SK-N-DZ (cell line): Measurements from ENCODE around the gene MRAS.

Source experiments
- DNase-seq: peaks from one replicate; pipeline ENCODE4 v3.0.0-alpha.2; 2015; ENCODE audit warnings: low spot score

The MRAS gene

DNA sequence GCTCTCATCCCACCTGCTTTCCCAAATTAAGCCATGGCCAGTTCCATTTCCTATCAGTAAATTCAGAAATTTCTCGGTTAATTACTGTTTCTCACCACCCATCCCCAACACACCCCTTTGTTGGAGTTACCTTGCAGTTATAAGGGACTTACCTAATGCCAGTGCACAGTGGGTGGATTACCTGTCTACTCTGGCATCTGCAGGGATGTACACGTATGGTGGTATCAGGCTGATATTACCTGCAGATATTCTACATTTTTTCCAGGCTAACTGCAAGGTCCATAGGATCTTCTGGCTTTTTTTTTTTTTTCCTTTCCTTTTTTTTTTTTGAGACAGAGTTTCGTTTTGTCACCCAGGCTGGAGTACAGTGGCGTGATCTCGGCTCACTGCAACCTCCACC lies 7.9 kb upstream of the MRAS start:
- DNase-seq, result no peak

GRCh38 chr3:138344754-138345153 lies 3.6 kb upstream of the MRAS start:
- no peak for DNase-seq

DNA sequence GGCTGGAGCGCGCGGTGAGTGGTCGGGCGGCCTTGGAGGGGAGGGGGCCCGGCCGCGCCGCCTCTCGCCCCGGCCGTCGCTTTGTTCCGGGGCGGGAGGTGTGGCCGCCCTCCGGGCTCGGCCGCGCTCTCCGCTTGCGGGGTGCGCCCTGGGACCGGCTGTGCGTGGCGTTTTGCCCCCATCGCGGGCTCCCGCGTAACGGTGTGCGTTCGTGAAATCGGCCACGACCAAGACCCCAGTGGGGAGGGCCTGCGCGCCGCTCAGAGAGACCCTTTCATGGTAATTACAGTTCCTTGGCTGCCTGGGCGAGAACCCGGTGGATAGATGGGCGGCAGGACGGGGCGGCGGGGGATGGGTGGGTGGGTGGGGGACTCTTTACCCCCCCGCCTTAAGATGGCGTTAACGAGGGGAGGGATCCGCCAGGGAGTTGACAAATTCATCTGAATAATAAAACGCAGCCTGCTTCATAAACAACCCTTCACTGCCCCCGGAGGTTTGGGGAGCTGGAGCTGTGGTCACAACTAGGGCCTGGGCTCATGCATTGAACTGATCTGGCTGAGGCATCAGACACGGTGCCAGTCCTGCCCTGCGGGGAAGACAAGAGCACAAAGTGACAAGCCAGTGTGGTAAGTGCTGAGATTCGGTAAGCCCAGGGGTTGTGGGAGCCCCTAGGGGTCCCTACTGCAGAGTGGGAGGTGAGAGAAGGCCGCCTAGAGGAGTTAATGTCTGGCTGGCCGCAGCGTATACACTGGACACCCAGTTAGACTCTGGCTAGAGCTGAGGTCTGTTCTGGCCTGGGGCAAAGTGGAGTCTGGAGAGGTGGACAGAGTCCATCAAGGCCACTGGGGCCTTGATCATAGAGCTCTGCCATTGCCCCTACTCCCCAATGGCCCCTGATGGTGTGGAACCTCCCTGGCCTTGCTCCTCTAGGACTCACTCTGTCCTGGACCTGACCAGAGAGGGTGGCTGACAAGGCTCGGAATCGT lies 668 bp downstream of the MRAS start:
- DNase-seq, result peak; percentile 38

GRCh38 chr3:138349926-138350665 lies 1.7 kb downstream of the MRAS start:
- DNase-seq, result no peak

DNA sequence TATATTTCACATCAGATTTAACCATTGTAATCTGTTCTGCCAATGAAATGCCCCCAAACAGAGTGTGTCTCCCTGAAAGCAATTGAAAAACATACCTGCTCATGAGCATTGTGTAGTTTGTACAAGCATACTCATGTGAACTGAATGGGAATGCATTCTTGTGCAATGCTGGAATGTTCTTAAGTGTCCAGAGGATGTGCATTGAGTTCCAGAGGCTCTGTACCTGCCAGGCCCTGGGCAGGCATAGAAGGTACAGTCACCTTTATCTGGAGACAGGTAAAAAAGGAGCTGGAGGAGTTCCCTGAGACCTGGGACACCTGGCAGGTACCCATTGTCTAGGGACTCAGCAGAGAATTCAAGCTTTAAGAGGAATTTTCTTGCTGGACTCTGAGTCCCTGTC lies 2.8 kb downstream of the MRAS start:
- DNase-seq, result no peak

DNA sequence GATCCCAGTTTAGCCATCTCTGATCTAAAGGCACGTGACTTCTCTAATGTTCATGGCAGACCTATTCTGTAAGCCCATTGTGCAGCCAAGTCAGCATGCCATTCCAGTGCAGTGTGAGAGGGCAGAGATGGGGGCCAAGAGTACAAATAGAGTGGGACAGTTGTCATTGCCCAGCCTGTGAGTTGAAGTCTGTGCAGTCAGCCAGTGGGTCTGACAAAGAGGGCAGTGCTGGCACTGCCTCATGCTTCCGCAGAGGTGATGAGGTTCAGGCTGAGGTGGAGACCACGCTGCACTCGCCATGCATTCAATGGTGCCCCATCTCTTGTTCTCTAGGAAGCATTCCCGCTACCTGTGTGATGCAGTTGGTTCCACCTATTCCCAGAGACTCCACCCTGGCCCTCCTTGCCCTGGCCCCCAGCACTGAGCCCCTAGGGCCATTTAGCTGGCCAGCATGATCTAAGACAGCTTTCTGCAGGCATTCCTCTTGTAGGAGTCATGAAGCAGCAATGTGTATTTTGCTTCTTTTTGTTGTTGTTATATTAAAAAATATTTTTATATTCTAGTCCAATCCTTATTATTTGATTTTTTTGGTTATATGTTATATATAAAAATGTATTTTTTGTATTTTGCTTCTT lies 3.7 kb downstream of the MRAS start:
- no peak for DNase-seq

- no peak for DNase-seq
Measured at GRCh38 chr3:138354376-138354775, 6.0 kb downstream of the MRAS start.

DNA sequence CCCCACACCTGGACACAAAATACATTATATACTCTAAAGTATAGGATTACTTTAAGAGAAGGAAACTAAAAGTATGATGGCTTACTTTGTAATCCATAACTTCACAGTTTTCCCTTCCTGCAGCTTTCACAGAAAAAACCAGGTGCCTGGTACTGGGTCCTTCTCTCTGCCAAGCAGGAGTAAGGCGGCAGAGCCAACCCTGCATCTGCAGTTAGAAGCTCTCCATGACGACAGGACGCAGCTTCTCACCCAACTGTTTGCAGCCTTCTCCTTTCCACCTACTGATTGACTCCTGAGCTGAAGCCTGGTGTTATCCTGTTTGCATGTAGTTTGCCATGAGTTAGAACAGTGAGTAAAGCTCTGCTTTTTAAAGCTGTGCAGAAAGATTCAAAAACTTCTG lies 6.7 kb downstream of the MRAS start:
- no peak for DNase-seq

DNA sequence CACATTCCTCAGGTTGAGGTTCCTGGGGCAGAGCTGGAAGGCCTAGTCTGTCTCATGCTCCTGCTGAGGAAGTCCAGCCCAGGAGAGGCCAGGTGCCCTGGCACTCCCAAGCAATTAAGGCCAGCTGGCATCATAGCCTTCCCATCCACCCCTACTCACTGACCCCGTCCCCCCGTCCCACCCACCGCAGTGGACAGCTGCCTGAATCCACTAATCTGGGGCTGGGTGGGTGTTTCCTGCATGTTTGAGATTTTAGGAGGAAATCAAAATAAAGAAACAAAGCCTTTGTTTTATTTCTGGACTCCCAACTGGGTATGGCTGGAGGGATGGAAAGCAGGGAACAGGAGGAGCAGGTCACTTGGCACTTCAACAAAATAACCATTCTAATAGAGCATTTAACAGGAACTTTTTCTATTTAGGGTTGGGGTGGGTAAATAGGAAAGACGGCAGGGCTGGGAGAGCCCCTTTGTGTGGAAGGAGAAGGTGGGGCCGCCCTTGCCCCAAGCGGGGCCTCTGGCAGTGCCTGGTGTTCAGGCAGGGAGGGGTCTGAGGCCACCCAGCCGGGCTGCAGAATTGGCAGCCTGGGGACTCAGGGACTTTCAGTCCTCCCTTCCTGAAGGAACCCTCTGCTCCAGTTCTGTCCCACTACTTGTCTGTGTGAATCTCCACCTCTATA lies 8.5 kb downstream of the MRAS start:
- no peak for DNase-seq

GRCh38 chr3:138359148-138359918 lies 11.0 kb downstream of the MRAS start:
- no peak for DNase-seq

DNA sequence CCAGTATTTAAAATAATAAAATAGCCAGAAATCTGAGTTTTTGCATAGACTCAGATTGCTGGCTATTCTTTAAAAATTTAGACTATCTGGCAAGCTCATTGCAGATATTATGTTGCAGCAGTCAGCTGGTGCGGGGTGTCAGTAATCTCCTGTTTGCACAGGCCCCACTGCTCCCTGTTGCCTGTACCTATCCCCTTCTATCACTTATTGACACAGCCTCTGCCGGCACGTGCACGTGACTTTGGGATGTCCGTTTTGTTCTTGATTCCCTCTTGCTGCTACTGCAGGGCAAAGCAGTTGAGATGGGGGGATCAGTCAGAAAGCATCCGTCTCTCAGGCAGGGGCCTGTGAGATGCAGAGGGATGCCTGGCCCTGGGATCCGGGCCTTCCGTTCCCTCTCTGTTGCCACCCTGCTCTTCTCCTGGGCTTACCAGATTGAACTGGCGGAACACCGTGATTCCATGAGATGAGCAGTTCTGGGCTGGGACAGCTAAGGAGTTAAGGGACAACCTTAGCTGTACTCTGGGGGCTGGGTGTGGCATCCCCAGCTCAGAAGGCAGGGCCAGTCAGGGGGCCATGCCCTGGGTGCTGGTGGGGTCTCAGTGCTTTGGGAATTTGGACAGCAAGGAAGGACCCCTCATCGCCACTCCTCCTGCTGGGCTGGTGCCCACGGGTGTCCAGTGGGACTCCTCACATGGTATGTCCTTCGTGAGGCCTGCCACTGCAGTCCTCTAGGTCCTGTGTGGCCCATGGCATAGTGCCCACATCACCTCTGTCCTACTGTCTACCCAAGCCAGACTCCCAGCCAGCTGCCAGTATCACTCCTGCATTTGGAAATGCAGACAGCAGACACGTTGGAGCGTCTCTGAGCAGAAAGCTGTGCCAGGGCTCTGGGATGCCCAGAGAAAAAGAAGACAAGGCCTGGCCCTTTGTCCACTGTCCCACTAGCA lies 11.8 kb downstream of the MRAS start:
- no peak for DNase-seq

- DNase-seq, result no peak
Measured at GRCh38 chr3:138360869-138361525, 12.6 kb downstream of the MRAS start.

DNA sequence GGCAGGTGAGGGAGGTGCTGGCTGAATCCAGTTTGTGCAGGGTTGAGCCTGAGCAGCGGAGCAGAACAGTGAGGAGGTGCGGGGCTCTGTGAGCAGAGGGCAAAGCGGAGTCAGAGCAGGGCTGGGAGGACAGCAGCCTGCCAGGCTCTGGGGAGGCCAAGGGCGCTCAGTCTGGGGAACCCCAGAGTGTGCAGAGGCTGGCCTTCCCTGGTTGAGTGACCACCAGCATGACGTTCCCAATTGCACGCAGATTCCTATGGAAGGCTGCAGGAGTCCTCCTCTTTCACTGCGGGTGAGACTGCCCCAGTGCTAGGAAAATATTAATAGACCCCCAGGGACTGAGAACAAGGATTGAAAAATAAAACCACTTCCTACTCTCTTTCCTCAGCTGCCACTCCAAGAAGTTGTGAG lies 13.2 kb downstream of the MRAS start:
- no peak for DNase-seq

GRCh38 chr3:138362538-138362937 lies 14.2 kb downstream of the MRAS start:
- DNase-seq, result no peak

GRCh38 chr3:138363322-138363721 lies 14.9 kb downstream of the MRAS start:
- DNase-seq, result no peak

DNA sequence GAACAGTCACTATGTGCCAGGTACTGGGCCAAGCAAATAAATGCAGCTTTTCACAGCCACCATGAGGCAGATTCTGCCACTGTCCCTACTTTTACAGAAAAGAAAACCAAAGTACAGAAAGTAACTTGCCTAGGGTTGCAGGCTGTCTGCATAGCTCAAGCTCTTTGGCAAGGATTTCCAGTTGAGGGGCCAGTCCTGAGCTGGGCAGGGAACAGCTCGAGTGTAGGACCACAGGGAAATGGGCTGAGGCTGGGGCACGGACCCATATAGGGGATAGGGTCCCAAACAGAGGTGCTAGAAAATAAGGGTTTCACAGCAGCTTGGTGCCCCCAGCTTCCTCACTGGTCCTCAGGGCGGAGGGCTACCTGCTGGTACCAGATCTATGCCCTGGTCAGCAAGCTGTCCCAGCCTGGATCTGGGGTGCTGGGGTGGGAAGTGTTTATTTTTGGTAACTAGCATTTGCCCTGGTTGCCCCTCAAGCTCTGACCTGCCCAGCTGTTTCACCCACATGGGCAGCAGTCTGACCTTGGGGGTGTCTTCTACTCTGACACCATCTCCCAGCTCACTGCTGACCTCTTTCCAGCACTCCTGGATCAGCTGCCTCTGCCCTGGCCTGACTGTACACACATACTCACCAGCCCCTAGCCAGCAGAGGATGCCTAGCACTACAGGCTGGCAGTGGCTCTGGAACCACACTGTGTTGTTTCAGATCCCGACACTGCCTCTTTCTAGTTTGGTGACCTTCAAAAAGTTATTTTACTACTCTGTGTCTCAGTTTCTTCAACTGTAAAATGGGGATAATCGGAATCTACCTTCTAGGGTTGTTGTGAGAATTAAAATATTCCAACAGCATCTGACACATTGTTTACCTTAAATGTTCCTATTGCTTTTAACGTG lies 16.2 kb downstream of the MRAS start:
- no peak for DNase-seq

DNA sequence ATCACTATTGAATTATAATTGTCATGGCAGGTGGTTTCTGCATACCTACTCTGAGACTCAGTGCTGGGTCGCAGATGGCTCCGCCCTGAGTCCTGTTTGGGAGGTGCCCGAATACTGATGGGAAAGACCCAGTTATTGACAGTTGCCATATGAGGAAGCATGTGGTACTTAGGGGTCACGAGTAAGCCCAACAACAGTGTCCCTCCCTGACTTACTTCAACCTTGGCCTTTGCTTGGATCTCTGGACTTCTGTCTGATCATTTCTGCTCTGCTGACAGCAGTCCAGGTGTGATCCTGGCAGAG lies 16.8 kb downstream of the MRAS start:
- no peak for DNase-seq

DNA sequence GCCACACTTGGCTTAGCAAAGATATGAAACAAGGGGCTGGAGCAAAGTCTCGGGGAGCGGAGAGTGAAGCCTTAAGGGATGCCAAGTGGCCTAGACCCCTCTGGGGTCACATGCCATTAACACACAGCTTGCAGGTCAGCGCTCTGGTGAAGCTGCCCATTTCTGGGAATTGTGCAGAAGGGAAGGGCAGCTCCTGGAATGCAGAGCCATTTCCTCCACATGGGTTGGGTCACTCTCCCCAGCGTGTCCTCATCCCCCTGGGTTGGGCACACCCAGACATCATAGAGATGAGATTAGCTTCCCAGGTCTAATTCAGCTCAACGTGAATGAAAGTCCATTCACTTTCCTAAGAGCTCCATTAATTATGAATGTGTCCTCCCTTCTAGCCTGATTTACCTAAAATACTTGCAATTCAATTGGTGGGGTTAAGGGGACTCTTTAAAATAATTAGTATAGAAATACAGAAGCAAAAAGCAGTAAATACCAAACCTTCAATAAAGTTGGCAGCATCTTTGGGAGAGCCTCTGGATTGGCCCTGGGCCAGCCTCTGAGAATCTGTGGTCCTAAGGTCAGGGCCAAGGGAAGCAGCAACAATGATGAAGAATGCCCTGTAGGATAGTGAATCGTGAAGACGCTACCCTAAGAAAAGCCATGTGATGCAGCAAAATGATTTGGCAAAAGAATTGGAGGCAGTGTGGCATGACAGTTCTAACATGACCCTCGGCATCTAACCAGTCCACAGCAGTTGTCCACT lies 17.8 kb downstream of the MRAS start:
- DNase-seq, result no peak
